ENCODE measurements around the gene DNAJC7.

DNA sequence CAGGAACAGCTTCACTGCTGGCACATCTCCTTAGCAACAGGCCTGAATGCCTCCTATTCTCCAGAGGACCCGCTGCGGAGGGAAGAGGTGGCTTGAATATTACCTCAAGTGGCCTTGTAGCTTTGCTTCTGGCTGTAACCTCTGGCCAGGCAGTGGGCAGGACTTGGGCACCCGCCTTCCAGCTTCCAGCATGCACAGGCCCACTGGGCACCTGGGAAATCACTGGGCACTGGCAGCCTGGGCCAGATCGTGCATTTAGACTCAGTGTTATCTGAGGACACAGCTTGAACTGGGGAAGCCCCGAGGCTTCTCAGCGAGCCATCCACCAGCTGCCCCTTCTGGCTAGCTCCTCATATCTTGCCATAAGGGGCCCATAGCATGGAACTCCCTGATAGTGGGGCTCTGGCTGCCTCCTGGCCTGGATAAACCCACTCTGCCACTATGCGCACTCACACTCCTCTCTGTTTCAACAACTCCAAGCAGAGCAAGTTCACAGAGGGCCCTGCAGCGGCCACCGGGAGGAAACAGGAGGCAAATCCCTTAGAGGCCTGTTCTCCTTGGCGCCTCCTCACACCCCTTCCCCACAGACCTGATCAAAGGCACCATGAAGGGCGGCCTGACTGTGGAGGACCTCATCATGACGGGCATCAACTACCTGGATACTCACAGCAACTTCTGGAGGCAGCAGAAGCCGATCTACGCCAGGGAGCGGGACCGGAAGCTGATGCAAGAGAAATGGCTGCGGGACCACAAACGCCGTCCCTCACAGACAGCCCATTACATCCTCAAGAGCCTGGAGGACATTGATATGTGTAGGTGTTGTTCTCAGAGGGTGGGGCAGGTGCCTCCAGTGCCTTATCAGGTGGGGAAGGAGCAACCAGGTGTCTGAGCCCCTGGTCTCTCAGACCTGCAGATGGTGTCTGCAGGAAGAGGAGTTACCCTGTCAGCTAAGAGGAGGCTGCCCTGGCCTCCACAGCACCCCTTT, 79.0 kb downstream of the DNAJC7 start:
- TF ChIP-seq, protein P1, sequence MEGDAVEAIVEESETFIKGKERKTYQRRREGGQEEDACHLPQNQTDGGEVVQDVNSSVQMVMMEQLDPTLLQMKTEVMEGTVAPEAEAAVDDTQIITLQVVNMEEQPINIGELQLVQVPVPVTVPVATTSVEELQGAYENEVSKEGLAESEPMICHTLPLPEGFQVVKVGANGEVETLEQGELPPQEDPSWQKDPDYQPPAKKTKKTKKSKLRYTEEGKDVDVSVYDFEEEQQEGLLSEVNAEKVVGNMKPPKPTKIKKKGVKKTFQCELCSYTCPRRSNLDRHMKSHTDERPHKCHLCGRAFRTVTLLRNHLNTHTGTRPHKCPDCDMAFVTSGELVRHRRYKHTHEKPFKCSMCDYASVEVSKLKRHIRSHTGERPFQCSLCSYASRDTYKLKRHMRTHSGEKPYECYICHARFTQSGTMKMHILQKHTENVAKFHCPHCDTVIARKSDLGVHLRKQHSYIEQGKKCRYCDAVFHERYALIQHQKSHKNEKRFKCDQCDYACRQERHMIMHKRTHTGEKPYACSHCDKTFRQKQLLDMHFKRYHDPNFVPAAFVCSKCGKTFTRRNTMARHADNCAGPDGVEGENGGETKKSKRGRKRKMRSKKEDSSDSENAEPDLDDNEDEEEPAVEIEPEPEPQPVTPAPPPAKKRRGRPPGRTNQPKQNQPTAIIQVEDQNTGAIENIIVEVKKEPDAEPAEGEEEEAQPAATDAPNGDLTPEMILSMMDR (IDR thresholded peaks at IDR 0.05), result no peak
- TF ChIP-seq EZH2 (IDR thresholded peaks at IDR 0.05), result no peak

Data from neural progenitor cell (in vitro differentiated cells).